HG02885 (cell line): ENCODE measurements around the gene KCNMB4.

ENCODE experiments used
- ATAC-seq: cut with Tn5 transposase; IDR thresholded peaks from one replicate; pipeline ENCODE4 v1.9.1; 2021; ENCODE audit warnings: mild to moderate bottlenecking; ENCODE audit not compliant: unreplicated experiment, poor library complexity

Gene KCNMB4

DNA sequence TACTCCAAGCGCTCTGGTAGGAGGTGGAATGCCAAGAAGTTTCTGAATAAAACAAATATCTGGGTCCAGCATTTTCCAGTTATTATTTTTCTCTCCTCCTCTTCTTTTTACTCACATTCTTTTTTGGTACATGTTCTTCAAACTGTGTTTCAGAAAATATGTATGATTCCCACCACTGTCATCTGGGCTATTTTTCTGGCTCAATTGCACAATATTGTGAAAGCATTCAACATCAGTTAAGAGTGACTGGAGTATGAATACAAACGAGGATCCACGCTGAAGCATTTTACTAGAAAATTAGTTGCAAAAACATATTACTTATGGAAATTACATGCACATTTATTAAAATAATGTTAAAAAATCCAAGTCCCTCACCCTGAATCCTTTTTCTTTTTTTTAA, 61.5 kb downstream of the KCNMB4 start:
- ATAC-seq, result no peak

DNA sequence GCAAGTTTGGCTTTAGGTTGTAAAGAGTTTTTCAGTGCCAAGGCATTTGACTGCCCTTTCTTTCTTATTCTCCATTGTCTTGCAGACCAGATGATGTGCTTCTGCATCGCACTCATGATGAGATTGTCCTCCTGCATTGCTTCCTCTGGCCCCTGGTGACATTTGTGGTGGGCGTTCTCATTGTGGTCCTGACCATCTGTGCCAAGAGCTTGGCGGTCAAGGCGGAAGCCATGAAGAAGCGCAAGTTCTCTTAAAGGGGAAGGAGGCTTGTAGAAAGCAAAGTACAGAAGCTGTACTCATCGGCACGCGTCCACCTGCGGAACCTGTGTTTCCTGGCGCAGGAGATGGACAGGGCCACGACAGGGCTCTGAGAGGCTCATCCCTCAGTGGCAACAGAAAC, 64.3 kb downstream of the KCNMB4 start:
- no peak for ATAC-seq

DNA sequence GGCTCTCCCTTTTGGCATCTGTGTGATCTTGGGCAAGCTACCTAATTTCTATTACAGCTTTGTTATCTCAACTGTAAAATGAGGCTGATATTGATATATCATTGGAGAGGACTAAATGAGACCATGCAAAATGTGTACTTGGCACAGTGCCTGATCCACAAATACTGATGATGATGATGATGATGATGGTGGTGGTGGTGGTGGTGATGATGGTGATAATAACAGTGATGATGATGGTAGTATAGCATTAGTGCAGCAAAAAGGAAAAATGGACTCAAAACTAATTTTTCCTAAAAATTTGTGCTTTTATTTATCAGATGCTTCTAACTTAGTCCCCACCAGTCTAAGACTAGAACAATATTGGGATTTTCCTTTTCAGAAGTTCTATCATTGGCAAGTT, 70.7 kb downstream of the KCNMB4 start:
- ATAC-seq, result no peak

DNA sequence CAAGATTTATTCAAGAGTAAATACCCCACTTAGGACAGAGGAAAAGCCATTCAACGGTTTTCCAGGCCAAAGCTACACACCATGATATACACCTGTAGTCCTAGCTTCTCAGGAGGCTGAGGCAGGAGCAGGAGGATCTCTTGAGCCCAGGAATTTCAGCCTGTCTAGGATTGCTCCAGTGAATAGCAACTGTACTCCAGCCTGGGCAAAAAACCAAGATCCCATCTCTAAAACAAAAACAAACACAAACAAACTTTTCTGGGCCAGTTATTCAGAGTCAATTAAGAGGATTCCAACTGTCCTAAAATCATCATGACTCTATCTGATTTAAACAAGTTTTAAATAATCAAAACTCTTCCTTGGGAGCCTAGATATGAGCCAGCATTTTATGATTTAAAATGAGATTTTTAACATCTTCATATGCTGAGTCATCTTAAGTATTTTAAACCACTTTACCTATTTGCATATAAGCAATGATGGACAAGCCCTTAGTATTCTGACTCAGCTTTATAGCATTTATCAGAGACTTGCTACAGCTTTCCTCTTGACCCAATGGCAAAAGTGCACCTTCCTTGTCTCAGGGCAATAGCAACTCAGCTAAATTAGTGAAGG, 77.1 kb downstream of the KCNMB4 start:
- no peak for ATAC-seq

DNA sequence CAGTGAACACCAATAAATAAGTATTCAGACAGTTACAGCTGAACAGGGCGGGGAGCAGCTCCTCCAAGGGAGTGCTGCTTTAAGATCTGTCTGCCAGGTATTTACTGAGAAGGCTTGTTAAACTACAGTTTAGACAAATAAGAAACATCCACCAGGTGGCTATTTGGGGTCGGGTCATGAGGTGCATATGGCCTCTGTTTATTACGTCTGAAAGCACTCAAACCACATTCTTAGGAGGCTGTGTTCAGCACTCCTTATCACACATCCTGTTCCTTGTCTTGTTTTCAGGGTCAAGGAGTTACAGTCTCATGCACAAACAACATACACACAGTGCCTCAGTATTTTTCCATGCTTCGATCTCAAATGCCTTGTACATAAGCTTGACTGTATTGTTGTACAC, 78.8 kb downstream of the KCNMB4 start:
- ATAC-seq, result no peak

DNA sequence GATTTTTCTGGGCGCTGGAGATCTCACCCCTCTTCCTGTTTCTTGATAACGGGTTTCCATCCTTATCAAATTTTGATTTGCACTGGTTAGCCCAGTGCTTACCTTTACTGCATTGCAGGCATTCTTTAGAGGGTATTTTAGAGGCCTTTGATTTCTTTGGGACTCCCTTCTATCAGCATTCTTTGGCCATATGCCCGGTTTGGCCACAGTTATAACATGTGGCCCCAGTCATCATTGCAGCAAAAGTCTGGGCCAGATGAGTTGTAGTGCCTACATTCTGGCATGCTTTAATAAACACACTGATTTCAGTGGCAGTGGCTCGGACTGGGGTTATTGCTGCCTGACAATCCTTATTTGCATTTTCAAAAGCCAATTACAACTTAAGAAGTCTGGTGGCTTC, 82.3 kb downstream of the KCNMB4 start:
- ATAC-seq, result no peak

DNA sequence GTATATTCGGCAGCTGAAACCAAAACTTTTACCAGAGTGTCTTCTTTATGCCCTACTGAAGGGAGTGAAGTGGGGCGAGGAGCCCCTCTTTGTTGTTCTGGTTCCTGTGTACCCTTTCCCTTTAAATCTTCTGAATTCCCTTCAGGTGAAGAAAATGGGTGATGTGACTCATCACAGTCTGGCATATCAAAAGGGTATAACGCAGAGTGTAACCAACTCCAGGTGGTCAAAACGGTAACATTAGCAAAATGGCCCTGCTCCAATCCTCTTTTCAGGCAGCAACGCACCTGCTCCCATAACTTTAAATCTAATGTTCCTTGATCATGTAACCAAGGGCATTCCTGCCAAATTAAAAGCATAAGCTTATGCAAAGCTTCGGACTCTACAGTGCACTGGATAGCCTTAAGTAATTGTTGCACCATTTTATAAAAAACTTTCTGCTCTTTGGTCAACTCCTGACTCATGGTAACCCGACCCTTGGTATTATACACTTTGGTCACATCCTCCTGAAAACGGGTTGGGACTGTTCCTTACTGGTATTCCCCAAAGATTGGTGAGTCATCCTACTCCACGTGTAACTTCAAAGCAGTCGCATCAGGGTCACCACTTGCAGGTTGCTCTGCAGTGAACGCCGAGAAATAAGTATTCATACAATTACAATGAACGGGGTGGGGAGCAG, 83.1 kb downstream of the KCNMB4 start:
- no peak for ATAC-seq

DNA sequence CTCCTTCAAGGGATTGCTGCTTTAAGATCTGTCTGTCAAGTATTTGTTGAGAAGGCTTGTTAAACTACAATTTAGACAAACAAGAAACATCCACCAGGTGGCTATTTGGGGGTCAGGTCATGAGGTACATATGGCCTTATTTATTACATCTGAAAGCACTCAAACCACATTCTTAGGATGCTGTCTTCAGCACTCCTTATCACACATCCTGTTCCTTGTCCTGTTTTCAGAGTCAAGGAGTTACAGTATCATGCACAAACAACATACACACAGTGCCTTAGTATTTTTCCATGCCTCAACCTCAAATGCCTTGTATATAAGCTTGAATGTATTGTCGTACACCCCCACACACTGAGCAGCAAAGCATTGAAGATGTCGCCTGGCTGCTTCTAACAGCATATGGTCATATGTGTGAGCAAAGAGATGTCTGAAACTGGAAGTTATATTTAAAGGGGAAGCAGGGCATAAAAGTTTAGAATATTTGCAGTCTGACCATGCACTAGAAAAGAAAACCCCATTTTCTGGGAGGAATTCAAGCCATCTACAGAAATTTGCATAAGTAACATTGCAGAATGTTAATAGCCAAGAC, 83.8 kb downstream of the KCNMB4 start:
- ATAC-seq, result no peak

DNA sequence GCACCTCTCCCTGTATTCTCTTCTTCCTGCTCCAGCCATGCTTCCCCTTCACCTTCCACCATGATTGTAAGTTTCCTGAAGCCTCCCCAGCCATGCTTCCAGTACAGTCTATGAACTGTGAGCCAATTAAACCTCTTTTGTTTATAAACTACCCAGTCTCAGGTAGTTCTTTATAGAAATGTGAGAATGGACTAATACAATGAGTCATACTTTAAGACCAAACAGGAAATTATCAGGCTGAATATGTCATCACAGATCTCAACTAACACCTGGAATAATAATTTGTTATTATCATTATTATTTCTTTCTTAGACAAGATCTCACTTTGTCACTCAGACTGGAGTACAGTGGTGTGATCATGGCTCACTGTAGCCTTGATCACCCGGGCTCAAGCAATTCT, 85.4 kb downstream of the KCNMB4 start:
- ATAC-seq, result no peak

DNA sequence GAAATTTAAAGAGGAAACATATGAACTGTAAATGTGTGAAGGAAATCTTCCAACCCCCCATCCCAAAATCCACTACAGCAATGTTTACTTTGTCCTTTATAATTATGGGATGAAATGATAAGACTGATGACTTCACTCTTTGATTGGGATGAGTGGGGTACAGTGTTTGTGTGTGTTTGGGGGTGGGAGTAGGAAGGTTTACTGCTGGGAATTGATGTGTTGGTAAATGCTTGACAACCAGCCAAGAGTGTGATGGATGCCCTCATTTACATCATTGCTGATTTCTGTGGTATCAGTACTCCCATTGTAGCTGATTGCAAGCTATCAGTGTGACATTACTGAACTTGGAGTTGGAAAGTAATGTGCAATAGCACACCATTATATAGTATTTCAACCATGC, 90.9 kb downstream of the KCNMB4 start:
- no peak for ATAC-seq

DNA sequence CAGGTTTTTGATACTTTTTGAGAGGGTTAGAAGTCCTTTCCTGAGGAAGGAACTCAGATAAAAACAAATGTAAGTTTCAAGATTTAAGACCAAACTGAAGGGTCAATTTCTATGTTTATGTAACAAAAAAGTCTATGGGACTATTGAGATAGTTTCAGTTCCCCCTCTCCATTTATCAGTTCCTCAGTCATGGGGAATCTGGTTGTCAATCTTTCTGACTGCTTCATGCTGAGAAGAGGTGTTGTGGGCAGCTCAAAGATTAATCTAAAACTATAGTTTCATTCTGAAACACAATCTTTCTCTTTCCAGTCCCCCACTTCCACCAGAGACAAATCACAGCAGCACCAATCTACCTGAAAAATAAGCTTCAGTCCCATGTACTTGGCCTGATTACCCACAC, 93.7 kb downstream of the KCNMB4 start:
- peak; percentile 84 for ATAC-seq

DNA sequence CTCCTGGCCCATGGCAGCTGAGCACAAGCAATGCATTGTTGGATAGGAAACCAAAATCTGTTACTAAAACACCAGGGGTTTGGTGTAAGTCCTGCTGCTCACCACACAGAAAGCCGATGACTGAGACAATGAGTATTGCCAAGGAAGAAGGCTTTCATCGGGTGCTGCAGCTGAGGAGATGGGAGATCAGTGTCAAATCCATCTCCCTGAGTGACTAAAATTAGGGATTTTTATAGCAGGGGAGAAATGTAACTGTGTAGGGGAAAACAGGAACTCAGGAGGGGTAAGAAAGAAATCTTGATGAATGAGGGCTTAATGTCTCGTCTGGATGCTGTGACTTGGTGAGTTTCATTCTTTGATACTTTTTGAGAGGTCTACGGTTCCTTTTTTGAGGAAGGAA, 97.9 kb downstream of the KCNMB4 start:
- ATAC-seq, result no peak

DNA sequence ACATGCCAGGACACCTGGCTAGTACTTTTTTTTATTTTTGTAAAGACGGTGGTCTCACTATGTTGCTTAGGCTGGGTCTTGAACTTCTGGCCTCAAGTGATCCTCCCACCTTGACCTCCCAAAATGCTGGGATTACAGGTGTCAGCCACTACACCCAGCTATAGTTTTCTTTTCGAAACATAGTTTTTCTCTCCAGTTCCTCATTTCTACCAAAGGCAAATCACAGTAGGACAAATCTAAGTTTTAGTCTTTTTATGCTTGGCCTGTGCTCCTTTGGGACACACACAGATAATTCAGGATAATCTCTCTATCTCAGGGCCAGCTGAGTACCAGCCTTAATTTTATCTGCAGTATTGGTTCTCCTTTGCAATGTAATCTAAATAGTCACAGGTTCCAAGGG, 100.7 kb downstream of the KCNMB4 start:
- ATAC-seq, result no peak

DNA sequence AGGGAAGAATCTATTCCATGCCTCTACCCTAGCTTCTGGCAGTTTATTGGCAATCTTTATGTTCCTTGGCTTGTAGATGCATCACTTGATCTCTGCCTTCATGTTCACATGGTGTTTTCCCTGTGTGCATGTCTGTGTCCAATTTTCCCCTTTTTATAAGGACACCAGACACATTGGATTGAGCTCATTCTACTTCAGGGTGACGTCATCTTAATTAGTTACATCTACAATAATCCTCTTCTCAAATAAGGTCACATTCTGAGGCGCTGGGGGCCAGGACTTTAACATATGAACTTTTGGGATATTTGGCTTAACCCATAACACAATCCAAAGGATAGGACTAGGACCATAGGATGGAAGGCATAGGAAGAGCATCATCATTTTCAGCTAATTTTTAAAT, 101.4 kb downstream of the KCNMB4 start:
- ATAC-seq, result no peak

DNA sequence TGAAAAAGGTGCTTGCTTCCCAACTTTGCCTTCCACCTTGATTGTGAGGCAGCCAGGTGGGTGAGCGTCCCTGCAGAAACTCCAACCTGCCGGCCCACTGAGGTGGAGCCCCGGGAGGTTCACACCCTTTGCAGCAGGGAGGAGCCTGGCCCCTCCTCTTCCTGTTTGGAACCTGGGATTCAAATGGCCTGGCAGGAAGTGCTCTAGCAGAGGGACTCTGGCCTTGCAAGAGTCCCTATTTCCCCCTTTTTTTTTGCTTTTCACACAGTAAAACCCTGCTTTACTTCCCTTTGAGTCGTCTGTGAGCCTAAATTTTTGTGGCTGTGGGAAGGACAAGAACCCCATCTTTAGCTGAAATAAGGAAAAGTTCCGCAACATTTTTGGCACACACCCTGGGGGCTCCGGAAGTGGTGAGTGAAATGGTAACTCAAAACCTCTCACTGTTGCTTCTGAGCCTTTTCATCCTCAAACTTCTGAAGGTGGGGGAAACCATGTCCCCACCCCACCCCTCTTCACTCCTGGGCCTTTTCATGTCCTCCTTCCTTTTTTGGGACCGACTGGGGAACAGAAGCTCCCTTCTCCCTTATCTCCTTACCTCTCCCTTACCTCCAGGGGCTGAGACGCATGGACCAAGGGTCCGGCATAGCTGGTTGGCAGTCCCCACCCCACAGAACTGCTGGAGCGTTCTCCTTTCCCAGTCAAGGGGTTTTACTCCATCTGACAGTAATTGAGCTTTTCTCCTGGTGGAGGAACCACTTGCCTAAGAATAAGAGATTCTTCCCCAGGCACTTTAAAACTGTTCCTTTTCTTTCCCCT, 102.0 kb downstream of the KCNMB4 start:
- peak; percentile 81 for ATAC-seq

DNA sequence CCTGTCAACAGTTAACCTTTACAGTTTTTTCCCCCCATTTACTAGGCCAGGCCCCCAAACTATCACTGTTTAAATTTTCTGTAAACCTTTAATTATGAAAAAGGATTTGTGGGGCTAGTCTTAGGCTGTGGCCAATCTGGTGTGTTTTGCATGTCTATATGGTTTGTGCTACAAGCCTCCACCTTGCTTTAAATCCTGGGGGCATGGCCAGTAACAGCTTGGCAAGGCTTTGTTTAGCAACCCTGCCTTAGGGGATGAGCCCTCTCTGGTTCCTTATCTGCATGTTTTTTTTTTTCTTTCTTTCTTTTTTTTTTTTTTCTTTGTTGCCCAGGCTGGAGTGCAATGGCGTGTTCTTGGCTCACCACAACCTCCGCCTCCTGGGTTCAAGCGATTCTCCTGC, 102.7 kb downstream of the KCNMB4 start:
- ATAC-seq, result peak; percentile 30

DNA sequence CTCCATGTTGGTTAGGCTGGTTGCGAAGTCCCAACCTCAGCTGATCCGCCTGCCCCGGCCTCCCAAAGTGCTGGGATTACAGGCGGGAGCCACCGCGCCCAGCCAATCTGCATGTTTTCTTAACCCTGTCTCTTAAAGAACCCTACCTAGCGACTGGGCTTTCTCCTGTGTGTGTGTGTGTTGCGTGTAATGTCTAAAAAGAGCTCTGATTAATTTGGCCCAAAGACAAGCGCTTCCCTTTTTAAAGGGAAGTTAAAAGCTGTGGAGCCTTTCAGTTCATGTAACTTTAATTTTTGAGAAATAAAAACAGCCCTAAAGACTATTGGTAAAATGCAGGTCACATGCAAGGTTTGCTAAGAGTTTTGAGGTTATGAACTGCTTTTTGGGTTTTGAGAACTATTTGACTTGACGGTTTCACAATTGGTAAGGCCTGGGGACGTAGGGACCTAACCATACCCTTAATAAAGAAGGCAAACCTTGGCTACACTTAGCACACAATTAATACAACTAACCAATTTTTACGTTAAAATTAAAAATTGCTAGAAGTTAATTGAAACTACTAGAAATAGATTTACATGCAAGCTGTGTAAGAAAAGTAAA, 103.2 kb downstream of the KCNMB4 start:
- ATAC-seq, result peak; percentile 43

DNA sequence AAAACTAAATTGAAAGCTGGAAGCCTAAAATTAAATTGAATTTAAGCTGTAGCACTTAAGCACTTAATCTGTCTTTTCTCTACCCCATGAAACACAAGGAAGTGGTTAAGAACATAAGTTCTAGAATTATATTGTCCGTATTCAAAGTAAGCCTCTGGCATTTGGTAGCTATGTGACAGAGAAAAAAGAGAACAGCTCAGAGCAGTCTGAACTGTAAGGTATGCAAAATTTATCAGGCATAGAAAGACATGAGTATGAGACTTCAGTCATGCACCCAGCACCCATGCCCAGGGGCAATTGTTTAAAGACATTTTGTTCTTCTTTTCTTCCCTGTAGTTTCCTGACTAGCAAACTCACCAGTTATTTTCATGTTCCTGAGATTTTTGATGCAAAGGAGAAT, 116.7 kb downstream of the KCNMB4 start:
- ATAC-seq, result peak; percentile 42
